Spleen (tissue), 11 donors: ENCODE measurements around the gene PIK3R6. TPM values are rescaled to one million over a fixed set of nuclear protein-coding genes. Genes with fewer than 3 reads are reported as not detected.
"Not testable (repeated sequence)": the region's sequence is repeated elsewhere in the genome, so short reads cannot be mapped to it uniquely, and the experiment has no call there.

Experiments
- DNase-seq: peaks from one replicate; pipeline ENCODE4 v3.0.0-alpha.2; 2020
- H3K27ac ChIP-seq, 8 donors: fragments of 200-600 bp; sonication (generic) in 7 of 8; 1 replicate in 4 of 8; 2 replicates in 4 of 8; pipeline versions ENCODE4 v1.5.0 to v1.8.0; 2016 to 2021; ENCODE audit warnings: inconsistent platforms in 4 of 8, mild to moderate bottlenecking in 4 of 8, moderate library complexity in 1 of 8
- H3K27me3 ChIP-seq, 7 donors: fragments of 200-600 bp; sonication (generic) in 6 of 7; replicated peaks in 1 of 7; 1 replicate in 4 of 7; 2 replicates in 3 of 7; pipeline versions ENCODE4 v1.5.0 to v1.8.0; 2016 to 2021; ENCODE audit warnings: inconsistent platforms in 3 of 7, mild to moderate bottlenecking in 1 of 7
- H3K36me3 ChIP-seq, 6 donors: fragments of 200-600 bp; sonication (generic) in 5 of 6; 1 replicate in 4 of 6; 2 replicates in 2 of 6; pipeline versions ENCODE4 v1.5.0 to v1.8.0; 2016 to 2021; ENCODE audit warnings: inconsistent platforms in 2 of 6
- H3K4me1 ChIP-seq, 6 donors: fragments of 200-600 bp; sonication (generic) in 5 of 6; 1 replicate in 3 of 6; 2 replicates in 3 of 6; pipeline versions ENCODE4 v1.5.0 to v1.8.0; 2016 to 2021; ENCODE audit warnings: inconsistent platforms in 3 of 6
- H3K4me3 ChIP-seq, 8 donors: fragments of 200-600 bp; sonication (generic) in 7 of 8; 1 replicate in 4 of 8; 2 replicates in 4 of 8; pipeline versions ENCODE4 v1.5.0 to v1.8.0; 2016 to 2021; ENCODE audit warnings: inconsistent platforms in 4 of 8, mild to moderate bottlenecking in 4 of 8, moderate library complexity in 2 of 8
- H3K9me3 ChIP-seq, 8 donors: fragments of 200-600 bp; sonication (generic) in 7 of 8; 1 replicate in 4 of 8; 2 replicates in 4 of 8; pipeline versions ENCODE4 v1.5.0 to v1.8.0; 2016 to 2021; ENCODE audit warnings: inconsistent platforms in 4 of 8
- POLR2A ChIP-seq, 3 donors: fragments of 450-650 bp; IDR thresholded peaks; one replicate each; pipeline ENCODE4 v1.5.1; 2017; ENCODE audit warnings: antibody characterized with exemption in 3 of 3, mild to moderate bottlenecking in 1 of 3
- POLR2AphosphoS5 ChIP-seq, 3 donors: sonication (generic); formaldehyde crosslinking; IDR thresholded peaks; one replicate each; pipeline ENCODE4 v1.5.1; 2017; ENCODE audit warnings: antibody characterized with exemption in 3 of 3
- WGBS, 5 donors: extraction: QIAGEN DNeasy Blood & Tissue Kit in 3 of 5; methylation state at CpG; one replicate each; pipeline versions ENCODE4 v1.1.5 to v1.1.7; 2013 to 2018; 5-methylcytosine and 5-hydroxymethylcytosine counted together
- intact Hi-C: fragments of 100-400 bp; cut with DNase I; formaldehyde crosslinking; loops from one replicate; pipeline ENCODE4 v1.15.0; 2023; ENCODE audit warnings: low total_unique reads
- polyA plus RNA-seq, 3 donors: library from polyadenylated mRNA; stranded (reverse); fragments of 200-250 nt; gene quantifications; one replicate each; pipeline ENCODE4 v1.2.1, GENCODE V29; 2013
- total RNA-seq, 7 donors: library from RNA; depleted of rRNA in 3 of 7; stranded (reverse); fragments of >200 nt in 3 of 7; fragmentation: NEBNext Ultra II Directional in 4 of 7; extraction: Animal tissue kit (Norgen Biotek cat#: 25700) in 4 of 7; gene quantifications; one replicate each; pipeline versions ENCODE4 v1.1.0 to v1.2.1, GENCODE V29; 2016 to 2021
- TF ChIP-seq, protein P1 (sequence below), 11 experiments: fragments of 200-600 bp in 7 of 11; fragments of 450-650 bp in 4 of 11; sonication (generic) in 4 of 11; IDR thresholded peaks in 8 of 11; conservative IDR thresholded peaks in 3 of 11; 1 replicate in 7 of 11; 2 replicates in 4 of 11; pipeline versions ENCODE4 v1.4.0 to v1.8.0; 2016 to 2021; ENCODE audit warnings: antibody characterized with exemption in 11 of 11, inconsistent platforms in 4 of 11, mild to moderate bottlenecking in 1 of 11
- donor health status: healthy with polysubstance abuse.
- donor health status: DM: no; HTN: no; CAD: no; lungs with moderate emphysema.
- donor health status: DM: no; HTN: no; CAD: no.
- donor health status: Bipolar disorder and iron deficiency.
- donor health status: healthy.
- donor health status: DM: no; HTN: no; CAD: no.
- donor health status: DM: yes; HTN: yes; CAD: no.

PIK3R6 gene
- total and polyA plus RNA-seq, 10 donors: 1.3 to 9.6 (median 6.5) TPM

- H3K4me1 ChIP-seq: peaks cover 3 to 25% (median 19%) of the 10 kb centered on the region in 6 donors
- no peak for DNase-seq
- TF ChIP-seq, protein P1, sequence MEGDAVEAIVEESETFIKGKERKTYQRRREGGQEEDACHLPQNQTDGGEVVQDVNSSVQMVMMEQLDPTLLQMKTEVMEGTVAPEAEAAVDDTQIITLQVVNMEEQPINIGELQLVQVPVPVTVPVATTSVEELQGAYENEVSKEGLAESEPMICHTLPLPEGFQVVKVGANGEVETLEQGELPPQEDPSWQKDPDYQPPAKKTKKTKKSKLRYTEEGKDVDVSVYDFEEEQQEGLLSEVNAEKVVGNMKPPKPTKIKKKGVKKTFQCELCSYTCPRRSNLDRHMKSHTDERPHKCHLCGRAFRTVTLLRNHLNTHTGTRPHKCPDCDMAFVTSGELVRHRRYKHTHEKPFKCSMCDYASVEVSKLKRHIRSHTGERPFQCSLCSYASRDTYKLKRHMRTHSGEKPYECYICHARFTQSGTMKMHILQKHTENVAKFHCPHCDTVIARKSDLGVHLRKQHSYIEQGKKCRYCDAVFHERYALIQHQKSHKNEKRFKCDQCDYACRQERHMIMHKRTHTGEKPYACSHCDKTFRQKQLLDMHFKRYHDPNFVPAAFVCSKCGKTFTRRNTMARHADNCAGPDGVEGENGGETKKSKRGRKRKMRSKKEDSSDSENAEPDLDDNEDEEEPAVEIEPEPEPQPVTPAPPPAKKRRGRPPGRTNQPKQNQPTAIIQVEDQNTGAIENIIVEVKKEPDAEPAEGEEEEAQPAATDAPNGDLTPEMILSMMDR (IDR thresholded peaks at IDR 0.05 in 8 of 11, conservative IDR thresholded peaks at IDR 0.05 in 3 of 11): no peak
- TF ChIP-seq POLR2AphosphoS5 (IDR thresholded peaks at IDR 0.05): no peak
- no peak for TF ChIP-seq POLR2A (IDR thresholded peaks at IDR 0.05)
- H3K27me3 ChIP-seq: no peaks in the 10 kb centered on the region
- 66 to 86% (median 81%) methylated on average over 3 of the region's 3 CpGs for WGBS, 5 donors
- peak overlapping the region in 7 of 8 donors; percentile 73 to 89 (median 80) for H3K27ac ChIP-seq
- H3K36me3 ChIP-seq: peaks cover 0 to 29% (median 0%) of the 10 kb centered on the region in 6 donors
- H3K4me3 ChIP-seq: peak overlapping the region in 1 of 8 donors; percentile 9
- peaks cover 0 to 35% (median 23%) of the 10 kb centered on the region in 8 donors for H3K9me3 ChIP-seq
- intact Hi-C loops: no loop called here
These were observed 61.1 kb downstream of the PIK3R6 start for GRCh38 chr17:8806253-8806925.

DNA sequence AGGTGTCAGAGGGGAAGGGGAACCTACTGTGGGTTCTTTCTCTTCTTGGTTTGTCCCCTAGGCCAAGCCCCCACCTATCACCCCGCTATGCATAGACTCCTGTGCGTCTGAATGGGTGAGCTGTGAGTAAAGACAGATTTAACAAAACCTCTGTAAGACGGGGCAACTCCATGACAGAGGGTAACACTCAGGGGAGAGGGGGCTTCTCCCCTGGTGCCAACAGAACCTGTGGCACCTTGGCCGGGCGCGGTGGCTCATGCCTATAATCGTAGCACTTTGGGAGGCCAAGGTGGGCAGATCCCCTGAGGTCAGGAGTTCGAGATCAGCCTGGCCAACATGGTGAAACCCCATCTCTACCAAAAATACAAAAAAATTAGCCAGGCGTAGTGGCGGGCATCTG lies 62.1 kb downstream of the PIK3R6 start:
- Histone ChIP-seq H3K27ac (peak overlapping the region in 1 of 8 donors; percentile 81), H3K36me3 (peaks cover 0 to 19% (median 0%) of the 10 kb centered on the region in 6 donors), H3K9me3 (peaks cover 0 to 26% (median 13%) of the 10 kb centered on the region in 8 donors), H3K4me1 (peaks cover 3 to 25% (median 19%) of the 10 kb centered on the region in 6 donors)
- H3K27me3 ChIP-seq, DNase-seq, H3K4me3 ChIP-seq, intact Hi-C loops: not testable (repeated sequence)
- WGBS, 5 donors: 88 to 93% (median 91%) methylated on average over 6 to 10 of the region's 10 CpGs

- Histone ChIP-seq H3K4me3 (no peak overlapping the region), H3K27ac (no peak overlapping the region), H3K9me3 (peaks cover 0 to 10% (median 2%) of the 10 kb centered on the region in 8 donors), H3K4me1 (peaks cover 3 to 26% (median 24%) of the 10 kb centered on the region in 6 donors), H3K27me3 (peaks cover 0 to 6% (median 0%) of the 10 kb centered on the region in 7 donors), H3K36me3 (peaks cover 0 to 14% (median 0%) of the 10 kb centered on the region in 6 donors)
- TF ChIP-seq, protein P1 (IDR thresholded peaks at IDR 0.05 in 8 of 11, conservative IDR thresholded peaks at IDR 0.05 in 3 of 11): no peak
- no peak for TF ChIP-seq POLR2AphosphoS5 (IDR thresholded peaks at IDR 0.05)
- TF ChIP-seq POLR2A (IDR thresholded peaks at IDR 0.05): no peak
- intact Hi-C loops: no loop called here
- DNase-seq: no peak
- WGBS, 5 donors: 83 to 90% (median 88%) methylated on average over 16 to 19 of the region's 19 CpGs
These were observed 63.7 kb downstream of the PIK3R6 start for GRCh38 chr17:8803531-8804420.

GRCh38 chr17:8801135-8801840 lies 66.2 kb downstream of the PIK3R6 start:
- Histone ChIP-seq H3K4me1 (peaks cover under 1 to 12% (median 8%) of the 10 kb centered on the region in 6 donors), H3K36me3 (peaks cover 0 to 16% (median 0%) of the 10 kb centered on the region in 6 donors), H3K4me3 (no peak overlapping the region), H3K27me3 (peaks cover 0 to 14% (median 0%) of the 10 kb centered on the region in 7 donors), H3K27ac (no peak overlapping the region), H3K9me3 (no peaks in the 10 kb centered on the region)
- intact Hi-C loops: no loop called here
- no peak for TF ChIP-seq POLR2AphosphoS5 (IDR thresholded peaks at IDR 0.05)
- TF ChIP-seq, protein P1 (IDR thresholded peaks at IDR 0.05 in 8 of 11, conservative IDR thresholded peaks at IDR 0.05 in 3 of 11): no peak
- no peak for TF ChIP-seq POLR2A (IDR thresholded peaks at IDR 0.05)
- 91 to 95% (median 92%) methylated on average over 4 to 6 of the region's 6 CpGs for WGBS, 5 donors
- DNase-seq: no peak
